ENCODE results near the gene TRIM41. TPM values are rescaled to one million over a fixed set of nuclear protein-coding genes. Genes with fewer than 3 reads are reported as not detected.

Gene TRIM41
- total and polyA plus RNA-seq, 2 of the 13 experiments (the other 11 are each of a cell fraction or from before 2014, with no cell fraction given): 10.2 to 16.7 TPM

- TF ChIP-seq ATF7 (IDR thresholded peaks at IDR 0.05) (no peak), ATF7 (CRISPR knock-in tag; IDR thresholded peaks at IDR 0.05) (0 out of 2 replicates have a peak, but pooled peaks have one; percentile 18), ZNF552 (CRISPR knock-in tag; IDR thresholded peaks at IDR 0.05; ENCODE audit: borderline replicate concordance) (0 out of 2 replicates have a peak, but pooled peaks have one; percentile 1), EEA1 (CRISPR knock-in tag; IDR thresholded peaks at IDR 0.05; ENCODE audit: borderline replicate concordance) (peak; percentile 61; the same call in 1 of the 2 replicates), HIC2 (CRISPR knock-in tag; IDR thresholded peaks at IDR 0.05; ENCODE audit: low read depth) (peak; percentile 38; the same call in 1 of the 2 replicates), AKAP8 (CRISPR knock-in tag; IDR thresholded peaks at IDR 0.05) (peak; percentile 93), CEBPB (IDR thresholded peaks at IDR 0.05; ENCODE audit: borderline replicate concordance, low read depth, low read length) (no peak), ZBTB14 (CRISPR knock-in tag; IDR thresholded peaks at IDR 0.05) (peak; percentile 82), NFE2L1 (CRISPR knock-in tag; IDR thresholded peaks at IDR 0.05; ENCODE audit: borderline replicate concordance) (no peak), ZFAT (CRISPR knock-in tag; conservative IDR thresholded peaks at IDR 0.05) (peak; percentile 46; the same call in 1 of the 2 replicates), ZNF224 (CRISPR knock-in tag; IDR thresholded peaks at IDR 0.05) (0 out of 2 replicates have a peak, but pooled peaks have one; percentile 34), PRDM15 (CRISPR knock-in tag; IDR thresholded peaks at IDR 0.05) (peak; percentile 46; the same call in 1 of the 2 replicates), SALL2 (CRISPR knock-in tag; IDR thresholded peaks at IDR 0.05) (peak; percentile 87; the same call in 1 of the 2 replicates), MEIS1 (CRISPR knock-in tag; IDR thresholded peaks at IDR 0.05; ENCODE audit: borderline replicate concordance) (peak; percentile 33; the same call in 1 of the 2 replicates), ZNF18 (CRISPR knock-in tag; IDR thresholded peaks at IDR 0.05; ENCODE audit: insufficient replicate concordance) (no peak), ZNF841 (CRISPR knock-in tag; IDR thresholded peaks at IDR 0.05; ENCODE audit: borderline replicate concordance) (no peak)
Observed at GRCh38 chr5:181191526-181192336, 31.4 kb upstream of the TRIM41 start (continued).
